Amniotic epithelial cell (primary cell): ENCODE data around the gene CKB.
"Not testable (repeated sequence)": the region's sequence is repeated elsewhere in the genome, so short reads cannot be mapped to it uniquely, and the experiment has no call there.

ENCODE experiments used
- DNase-seq: peaks from one replicate; pipeline ENCODE4 v3.0.0-alpha.2; 2010; ENCODE audit warnings: low read depth

CKB gene

DNA sequence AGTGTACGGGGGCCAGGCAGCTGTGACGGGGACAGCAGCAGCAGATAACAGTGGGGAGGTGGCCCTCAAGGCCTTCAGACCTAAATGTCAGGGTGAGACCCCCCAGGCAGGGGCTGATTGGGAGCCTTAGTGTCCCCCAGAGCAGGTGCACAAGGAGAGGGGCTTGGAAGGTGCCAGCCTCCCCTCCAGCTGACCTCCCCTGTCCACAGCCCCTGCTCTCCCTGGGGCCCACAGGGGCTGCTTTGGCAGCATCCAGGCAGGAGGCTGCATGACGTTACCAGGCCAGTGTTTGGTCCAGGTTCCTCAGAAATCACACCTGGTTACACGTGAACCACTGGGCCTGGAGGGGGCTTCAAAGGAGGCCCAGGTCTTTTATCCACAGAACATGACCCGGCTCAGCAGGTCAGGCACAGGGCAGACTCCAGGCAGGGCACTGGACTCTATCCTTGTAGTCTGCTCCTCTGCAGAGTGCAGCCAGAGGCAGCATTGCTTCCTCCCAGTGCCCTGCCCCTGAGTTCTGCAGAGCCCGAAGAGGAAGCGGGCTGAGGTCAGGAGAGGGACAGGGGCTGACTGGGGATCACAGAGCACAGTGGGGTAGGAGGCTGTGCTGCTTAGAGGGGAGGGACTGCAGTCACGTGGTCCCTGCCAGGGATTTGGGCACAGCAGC, 3.8 kb upstream of the CKB start:
- DNase-seq = no peak

DNA sequence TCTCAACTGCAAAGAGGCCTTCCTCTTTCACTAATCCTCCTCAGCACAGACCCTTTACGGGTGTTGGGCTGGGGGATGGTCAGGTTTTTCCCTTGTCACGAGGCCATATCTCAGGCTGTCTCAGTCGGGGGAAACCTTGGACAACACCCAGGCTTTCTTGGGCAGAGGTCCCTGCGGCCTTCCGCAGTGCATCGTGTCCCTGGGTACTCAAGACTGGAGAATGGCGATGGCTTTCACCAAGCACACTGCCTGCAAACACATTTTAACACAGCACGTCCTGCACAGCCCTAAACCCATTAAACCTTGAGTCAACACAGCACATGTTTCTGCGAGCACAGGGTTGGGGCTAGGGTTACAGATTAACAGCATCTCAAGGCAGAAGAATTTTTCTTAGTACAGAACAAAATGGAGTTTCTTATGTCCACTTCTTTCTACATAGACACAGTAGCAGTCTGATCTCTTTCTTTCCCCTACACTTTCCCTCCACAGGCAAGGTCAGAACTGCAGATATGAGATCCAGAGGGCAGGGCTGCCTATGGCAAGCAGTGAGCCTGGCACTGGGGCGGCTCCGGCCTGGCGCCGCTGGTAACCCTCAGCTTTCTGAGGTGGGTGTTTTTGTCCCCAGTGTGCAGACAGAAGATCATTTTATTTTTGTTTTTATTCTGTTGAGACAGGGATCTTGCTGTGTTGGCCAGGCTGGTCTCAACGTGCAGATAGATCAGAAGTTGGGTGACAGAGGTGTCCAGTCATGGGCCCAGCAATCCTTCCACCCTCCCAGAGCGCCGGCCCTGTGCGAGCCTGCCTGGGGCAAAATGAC, 3.0 kb upstream of the CKB start:
- DNase-seq = not testable (repeated sequence)

DNA sequence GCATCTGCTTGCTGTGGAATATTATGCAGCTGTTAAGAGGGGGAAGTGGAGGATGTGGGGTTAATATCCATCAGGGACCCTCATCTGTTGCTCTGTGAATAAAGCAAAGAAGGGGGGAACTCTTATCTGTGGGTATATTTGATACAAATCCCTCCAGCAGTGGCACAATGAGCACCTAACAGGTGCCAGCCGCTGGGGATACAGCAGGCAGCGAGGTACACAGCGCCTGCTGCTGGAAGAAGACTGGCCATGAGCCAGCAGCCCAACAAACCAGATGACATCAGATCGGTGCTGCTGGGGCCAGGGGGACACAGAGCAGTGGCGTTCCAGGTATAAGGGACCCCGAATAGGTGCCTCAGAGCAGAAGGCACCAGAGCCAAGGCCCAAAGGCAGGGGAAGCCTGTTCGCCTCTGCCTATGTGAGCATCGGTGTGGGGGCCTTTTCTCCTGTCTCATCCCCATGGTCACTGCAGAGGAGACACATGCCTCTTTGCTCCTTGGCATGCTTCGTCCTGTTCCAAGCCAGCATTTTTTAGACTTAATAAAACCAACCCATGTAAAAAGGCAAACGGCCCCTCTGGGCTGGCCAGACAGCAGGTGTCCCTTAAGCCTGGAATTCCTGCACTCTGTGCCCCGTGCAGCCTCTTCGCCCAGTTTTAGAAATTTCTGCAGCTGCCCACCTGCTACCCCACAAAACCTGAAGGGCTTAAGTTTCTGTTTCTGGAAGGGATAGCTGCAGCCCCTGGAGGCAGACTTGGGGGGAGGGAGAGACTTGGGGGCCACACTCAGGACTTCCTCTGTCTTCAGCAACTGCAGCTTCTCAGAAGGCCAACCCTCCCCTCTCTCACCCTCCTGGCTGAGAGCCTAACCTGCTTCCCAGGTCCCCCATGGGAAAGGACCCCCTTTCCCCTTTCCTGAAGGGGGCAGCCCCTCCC, 1.6 kb upstream of the CKB start:
- no peak for DNase-seq

DNA sequence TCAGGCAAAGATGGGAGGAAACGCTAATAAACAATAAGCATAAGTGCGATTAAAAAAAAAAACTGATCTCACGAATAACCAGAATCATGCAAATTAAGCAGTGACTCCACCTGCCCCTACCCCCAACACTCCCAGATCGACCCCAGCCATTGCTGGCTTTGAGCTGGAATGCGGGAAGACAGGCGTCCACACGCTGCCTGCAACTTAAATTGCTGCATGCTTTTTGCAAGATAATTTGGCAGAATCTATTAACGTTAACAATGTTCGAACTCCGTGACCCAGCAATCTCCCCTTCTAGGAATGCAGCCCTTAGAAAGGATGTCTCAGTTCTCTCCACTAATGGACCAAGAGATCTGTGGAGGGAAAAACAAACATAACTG, 935 bp upstream of the CKB start:
- DNase-seq = no peak

DNA sequence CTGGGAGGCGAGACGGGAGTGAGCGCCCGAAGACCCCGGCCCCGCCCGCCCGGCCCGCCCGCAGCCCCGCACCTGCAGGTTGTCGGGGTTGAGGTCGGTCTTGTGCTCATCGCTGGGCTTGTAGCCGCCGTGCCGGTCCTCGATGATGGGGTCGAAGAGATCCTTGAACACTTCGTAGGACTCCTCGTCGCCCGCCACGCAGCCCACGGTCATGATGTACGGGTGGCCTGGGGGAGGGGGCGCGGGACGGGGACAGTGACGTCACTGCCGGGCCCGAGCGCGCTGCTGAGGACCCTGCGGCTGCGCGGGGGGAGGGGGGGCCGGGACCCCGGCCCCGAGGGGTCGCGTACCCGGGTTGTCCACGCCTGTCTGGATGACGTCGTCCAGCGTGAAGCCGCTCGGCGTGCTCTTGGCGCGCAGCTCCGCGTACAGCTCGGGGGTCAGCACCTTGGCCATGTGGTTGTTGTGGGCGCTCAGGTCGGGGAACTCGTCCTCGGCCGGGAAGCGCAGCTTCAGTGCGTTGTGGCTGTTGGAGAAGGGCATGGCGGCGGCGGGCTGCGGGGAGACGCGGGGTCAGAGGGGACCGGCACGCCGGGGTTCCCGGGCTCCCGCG, 573 bp downstream of the CKB start:
- no peak for DNase-seq

DNA sequence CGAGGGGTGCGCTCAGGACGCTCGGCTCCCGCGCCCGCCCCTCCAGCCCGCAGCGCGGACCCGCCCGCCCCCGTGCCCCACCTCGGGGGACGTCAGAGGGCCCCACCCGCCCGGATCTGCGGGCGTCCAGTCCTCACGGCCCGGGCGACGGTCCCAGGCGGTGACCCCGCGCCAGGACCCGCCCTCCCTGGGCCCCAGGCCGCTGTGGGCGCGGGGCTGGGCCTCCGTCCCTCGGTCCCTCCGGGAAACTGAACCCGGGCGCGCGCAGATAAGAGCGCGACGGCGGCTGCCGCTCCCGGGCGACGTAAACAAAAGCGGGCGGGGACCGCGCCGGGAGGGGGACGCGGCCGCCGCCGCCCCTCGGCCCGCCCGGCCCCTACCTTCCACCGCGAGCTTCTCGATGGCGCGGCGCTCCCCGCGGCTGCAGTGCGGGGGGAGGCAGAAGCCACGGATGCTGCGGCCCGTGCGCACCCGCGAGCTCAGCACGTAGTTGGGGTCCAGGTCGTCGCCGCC, 1.1 kb downstream of the CKB start:
- no peak for DNase-seq

DNA sequence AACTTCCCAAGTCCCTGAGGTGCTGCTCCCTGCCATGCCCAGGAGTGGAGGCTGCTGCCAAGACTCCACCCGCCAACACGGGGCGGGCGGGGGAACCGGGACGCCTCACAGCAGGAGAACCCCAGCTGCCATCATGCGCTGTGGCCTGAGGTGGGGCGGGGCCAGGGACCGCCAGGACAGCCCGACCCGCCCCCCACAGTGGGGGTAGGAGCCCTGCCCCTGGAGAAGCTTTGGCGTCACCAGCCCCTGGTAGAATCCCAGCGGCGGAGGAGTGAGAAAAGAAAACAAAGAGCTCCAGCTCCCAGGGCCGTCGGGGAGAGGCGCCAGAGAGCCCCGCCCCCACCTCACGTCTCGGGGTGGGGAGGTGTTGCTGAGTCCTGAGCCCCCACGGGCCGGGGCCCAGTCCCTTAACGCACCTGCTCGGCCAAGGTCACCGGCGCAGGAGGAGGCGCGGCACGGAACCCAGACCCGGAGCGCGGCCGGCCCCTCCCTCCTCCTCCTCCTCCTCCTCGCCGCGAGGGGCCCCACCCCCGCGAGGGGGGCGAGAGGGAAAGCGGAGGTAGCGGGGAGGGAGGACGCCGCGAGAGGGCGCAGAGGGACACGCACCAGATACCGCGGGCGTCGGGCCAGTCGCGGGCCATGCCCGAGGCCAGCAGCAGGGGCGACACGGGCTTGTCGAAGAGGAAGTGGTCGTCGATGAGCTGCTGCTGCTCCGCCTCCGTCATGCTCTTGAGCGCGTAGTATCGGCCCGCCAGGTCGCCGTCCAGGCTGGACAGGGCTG, 1.8 kb downstream of the CKB start:
- peak; percentile 54 for DNase-seq

DNA sequence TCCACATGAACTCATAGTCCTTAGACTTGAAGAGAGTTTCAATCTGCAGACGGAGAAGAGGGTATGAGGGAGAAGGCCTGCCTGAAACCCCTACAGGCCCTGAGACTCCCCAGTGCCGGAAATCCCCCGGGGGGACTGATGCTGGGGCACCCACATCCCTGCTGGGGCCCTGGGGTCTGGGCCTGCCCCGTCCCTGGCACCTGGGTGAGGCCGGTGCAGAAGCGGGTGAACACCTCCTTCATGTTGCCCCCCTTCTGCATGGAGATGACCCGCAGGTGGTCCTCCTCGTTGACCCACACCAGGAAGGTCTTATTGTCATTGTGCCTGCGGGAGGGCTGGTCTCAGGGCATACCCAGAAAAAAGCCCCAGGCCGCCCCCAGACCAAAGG, 2.4 kb downstream of the CKB start:
- DNase-seq = no peak

DNA sequence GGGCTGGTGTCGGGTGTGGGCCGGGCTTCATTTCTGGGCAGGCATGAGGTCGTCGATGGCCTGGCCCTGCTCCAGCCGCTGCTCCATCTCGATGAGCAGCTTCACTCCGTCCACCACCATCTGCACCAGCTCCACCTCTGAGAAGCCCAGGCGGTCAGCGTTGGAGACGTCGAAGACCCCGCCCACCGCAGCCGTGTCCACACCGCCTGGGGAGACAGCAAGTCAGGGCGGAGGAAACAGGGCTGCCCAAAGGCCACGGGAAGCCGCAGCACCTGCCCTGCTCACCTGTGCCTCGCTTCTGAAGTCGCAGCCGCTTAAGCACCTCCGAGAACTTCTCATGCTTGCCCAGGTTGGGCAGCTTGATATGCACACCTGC, 2.8 kb downstream of the CKB start:
- DNase-seq = no peak

DNA sequence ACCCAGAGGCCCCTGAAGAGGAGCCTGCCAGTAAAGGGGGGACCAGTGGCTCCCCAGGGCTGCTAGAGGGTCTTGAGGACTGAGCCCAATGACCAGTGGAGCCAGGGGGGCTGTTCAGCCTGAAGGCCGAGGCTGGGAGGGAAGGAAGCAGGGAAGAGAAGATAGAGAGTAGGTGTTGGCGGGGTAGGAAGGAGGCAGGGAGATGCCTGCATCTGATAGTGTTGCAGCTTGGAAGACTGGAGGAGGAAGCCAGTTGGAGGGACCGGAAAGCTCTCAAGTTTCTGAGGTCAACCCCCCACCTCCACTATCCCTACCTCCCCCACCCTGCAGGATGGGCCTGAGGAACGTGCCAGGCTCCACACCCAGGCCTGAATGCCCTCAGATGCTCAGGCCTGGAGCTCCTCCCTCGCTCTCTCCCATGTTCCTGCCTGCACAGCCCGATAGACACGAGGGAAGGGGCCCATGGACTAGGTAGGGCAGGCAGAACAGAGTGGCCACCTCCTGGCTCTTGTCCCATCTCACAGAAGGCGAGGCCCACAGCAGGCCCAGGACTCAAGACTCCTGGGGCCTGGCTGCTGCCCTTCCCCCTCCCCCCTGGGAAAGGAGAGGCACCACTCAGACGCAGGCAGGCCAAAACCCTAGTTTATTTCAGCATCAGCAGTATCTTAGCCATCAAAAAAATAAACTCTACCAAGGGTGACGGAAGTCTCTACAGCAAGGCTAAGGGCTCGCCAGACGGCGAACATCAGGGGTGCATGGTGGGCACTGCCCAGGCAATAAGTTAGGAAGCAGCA, 3.4 kb downstream of the CKB start:
- DNase-seq = peak; percentile 63

DNA sequence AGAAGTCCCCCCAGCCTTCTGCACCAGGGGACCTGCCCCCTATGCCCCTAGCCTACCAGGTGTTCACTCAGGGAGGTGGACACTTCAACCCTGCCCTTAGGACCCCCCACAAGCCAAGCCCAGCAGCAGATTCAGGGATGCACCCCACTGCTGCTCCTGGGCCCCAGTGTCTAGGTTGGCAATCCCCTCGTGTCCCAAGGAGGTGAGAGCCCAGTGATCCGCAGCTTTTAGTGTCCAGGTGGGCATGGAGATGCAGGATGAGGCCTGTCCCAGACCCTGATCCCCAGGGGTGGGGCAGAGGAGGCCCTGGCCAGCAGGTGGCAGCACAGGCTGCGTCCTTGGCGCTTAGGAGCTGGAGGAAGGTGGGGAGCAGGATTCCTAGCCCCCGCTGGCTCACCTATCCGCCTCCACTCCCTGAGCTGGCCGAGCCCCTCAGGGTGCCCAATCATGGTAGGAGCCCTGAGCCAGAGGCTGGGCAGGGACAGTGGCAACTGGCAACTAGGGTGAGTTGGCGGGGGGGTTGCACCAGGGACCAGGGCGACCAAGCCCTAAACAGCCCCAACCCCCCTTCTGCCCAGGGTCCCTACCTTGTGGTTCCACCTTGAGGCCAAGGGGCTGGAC, 4.1 kb downstream of the CKB start:
- no peak for DNase-seq

DNA sequence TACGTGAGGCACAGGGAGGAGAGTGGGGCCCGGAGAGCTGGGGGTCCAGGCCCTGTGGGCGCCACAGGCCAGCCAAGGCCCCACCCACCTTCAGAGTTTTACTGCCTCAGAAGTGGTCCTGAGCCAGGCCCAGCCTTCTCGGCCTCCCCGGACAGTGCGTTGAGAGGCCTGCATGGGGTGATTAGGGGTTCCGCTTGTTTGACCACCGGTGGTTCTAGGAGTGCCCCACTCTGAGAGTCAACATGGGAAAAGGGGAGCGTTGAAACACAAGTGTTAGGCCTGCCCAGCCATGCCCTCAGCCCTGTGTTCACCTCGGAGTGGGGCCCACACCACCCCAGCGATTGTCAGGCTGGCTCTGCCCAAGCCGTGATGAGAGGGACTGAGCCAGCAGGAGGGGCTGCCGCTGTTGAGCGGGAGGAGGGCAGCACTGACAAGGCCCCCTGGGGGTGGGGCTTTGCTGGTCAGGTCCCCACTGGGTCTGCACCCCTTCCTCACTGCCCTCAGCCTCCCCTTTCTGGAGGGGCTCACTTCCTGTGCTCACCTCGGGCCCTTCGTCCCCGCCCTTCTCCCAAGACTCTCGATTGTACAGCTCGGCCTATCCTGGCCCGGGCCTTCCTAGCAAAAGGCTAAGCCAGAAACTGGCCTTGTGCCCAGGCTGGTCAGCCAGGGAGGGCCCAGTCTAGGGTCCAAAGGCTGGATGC, 4.8 kb downstream of the CKB start:
- no peak for DNase-seq

DNA sequence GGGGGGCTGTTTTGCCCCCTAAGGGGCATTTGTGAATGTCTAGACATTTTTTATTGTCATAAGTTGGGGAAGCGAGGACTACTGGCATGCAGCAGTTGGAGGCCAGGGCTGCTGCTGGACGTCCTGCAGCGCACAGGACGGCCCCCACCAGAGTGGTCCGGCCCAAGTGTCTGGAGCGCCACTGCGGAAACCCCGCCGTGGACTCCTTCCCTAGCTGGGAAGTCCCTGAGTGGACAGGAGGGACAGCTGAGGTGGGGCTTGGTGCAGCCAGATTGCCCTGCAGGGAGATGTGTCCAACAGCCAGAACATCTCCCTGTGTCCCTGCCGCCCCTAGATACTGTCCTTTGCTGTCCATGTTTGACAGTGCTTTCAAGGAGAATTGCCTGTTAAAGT, 5.5 kb downstream of the CKB start:
- no peak for DNase-seq

DNA sequence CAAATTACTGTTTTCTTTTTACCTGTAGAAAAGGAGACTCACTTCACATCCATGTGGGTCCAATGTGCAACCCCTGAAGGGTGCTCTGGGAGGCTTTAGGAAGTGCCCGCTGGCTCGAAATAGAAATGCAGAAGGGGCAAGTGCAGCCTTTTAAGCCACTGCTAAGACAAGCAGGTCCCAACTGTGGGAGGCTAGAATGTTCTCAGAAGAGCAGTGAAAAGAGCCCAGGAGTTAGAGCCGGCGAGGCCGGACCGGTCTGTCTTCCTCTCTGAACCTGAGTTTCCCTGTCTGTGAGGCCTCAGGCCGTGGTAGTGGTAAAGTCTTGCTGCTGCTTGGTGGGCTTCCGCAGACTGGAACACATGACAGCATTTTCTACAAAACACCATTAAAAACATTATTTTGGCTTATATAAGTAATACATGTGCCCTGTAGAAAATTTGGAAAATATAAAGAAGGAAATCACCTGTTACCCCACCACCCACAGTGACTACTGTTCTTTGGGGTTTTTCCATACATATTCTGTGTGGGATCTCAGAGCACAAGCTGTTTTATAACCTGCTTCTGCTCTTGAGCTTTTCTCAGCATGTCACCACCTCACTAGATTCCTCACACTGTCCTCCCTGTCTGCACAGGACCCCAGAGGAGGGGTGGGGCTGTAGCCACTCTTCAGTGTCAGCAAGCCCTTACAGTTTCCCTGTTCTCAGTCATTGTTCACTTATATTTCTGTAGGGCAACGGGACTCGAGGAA, 6.0 kb downstream of the CKB start:
- DNase-seq = no peak

DNA sequence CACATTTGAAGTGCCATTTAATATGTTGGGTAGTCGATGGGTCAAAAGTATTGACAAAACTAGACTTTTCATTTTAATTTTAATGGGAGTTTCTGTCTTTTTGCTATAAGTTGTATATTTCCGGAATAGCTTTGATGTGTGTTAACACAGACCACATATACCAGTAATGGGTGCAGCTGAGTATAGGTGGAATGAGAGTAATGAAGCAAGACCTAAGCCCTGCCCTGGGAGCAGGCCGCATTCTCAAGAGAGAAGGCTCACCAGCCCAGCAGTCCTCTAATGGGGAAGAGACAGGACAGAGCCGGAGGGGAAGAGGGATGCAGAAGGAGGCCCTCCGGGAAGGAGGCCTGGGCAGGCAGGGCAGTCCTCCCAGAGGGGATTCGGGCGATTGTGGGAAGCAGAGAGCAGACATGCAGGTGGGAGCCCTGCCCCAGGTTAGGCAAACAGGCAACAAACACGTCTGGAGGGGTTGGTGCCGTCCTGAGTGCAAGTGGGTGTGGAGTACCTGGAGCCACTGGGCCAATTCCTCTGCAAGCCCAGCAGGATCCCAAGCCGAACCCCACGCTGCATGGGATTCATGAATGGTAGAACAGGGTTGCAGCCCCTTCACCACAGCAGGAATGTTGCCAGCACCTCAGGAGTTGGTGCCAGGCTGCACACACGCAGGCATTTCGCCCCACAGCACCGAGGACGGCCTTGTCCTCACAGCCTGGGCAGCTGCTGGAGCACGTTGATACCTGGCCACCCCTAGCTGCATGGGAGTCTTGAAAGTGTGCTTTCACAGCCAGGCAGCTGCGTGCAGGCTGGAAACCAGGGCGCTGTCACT, 7.8 kb downstream of the CKB start:
- no peak for DNase-seq

DNA sequence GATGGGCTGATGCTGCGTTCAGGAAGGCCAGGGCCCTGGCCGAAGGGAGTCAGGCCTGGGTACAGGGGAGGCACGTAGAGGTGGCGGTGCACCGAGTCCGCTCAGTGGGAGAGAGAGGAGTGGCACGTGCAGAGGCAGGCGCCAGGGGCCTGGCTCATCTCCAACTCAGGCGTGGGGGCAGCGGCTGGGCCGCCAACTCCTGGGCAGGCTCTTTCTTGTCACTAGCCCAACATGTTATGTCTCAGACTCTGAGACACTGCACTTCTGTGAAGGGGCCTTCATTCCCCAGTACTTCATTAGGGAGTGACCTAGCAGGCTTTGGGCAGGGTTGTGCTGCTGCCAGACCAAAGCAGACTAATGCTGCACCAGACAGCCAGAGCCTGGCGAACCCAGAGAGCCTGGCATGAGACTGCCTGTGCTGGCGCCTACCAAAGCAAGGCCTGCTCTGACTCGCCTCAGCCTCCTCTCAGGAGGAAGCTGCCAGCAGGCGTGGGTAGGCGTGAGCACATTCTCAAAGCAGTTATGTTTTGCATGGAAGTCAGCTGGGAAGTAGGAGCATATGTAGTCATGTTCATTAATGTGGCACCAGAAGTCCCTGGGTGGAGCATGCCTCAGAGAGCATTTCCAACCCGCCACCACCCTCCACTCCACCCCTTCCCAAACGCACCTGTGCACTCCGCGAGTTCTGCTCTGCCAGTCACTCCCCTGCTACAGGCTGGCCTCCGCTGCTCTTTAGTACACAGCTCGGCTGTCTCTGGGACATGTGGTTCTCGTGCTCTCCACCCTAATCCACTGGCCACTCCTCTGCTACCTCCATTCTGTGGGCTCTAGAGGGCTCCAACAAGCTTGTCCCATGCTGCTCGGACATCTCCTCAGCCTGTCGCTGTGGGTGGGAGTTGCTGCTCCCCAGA, 9.7 kb downstream of the CKB start:
- DNase-seq = peak; percentile 53

DNA sequence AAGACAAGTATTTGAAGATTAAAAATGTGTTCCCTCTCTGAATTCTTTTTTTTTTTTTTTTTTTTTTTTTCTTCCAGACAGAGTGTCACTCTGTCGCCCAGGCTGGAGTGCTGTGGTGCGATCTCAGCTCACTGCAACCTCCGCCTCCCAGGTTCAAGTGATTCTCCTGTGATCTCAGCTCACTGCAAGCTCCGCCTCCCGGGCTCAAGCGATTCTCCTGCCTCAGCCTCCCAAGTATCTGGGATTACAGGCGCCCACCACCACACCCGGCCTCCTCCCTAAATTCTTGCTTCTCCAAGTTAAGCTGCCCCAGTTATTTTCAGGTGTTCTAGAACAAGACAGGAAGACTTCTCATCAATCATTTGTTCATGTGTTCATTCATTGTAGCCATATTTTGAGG, 10.4 kb downstream of the CKB start:
- not testable (repeated sequence) for DNase-seq
